ENCODE data around the gene TMED10.
A peak's percentile ranks its signal among the peaks of the same experiment; 100 is the strongest.

Gene TMED10

DNA sequence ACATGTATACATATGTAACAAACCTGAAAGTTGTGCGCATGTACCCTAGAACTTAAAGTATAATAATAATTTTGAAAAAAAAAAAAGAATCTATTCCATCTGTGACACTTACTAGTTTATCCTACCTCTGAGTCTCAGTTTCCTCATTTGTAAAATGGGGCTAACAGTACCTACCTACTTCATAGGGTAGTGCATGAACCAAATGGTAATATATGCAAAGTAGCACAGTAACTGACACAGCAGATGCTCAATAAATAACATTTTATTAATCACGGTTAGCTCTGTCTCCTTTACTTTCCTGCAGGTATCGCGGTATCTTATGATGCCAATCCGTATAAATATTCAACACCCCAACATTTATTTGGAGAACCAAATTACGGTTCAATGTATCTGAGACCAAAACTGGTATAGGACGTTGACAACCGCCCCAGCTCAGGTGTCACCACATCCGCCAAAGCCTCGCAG, 703 bp downstream of the TMED10 start:
- TF ChIP-seq, protein P1, sequence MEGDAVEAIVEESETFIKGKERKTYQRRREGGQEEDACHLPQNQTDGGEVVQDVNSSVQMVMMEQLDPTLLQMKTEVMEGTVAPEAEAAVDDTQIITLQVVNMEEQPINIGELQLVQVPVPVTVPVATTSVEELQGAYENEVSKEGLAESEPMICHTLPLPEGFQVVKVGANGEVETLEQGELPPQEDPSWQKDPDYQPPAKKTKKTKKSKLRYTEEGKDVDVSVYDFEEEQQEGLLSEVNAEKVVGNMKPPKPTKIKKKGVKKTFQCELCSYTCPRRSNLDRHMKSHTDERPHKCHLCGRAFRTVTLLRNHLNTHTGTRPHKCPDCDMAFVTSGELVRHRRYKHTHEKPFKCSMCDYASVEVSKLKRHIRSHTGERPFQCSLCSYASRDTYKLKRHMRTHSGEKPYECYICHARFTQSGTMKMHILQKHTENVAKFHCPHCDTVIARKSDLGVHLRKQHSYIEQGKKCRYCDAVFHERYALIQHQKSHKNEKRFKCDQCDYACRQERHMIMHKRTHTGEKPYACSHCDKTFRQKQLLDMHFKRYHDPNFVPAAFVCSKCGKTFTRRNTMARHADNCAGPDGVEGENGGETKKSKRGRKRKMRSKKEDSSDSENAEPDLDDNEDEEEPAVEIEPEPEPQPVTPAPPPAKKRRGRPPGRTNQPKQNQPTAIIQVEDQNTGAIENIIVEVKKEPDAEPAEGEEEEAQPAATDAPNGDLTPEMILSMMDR (IDR thresholded peaks at IDR 0.05; ENCODE audit: control insufficient read depth, extremely low read depth, insufficient read depth) = no peak
- peak overlapping the region; percentile 93 for H3K4me3 ChIP-seq (ENCODE audit: low read depth, low read length)
- no peak for DNase-seq (ENCODE audit: low read depth)

DNA sequence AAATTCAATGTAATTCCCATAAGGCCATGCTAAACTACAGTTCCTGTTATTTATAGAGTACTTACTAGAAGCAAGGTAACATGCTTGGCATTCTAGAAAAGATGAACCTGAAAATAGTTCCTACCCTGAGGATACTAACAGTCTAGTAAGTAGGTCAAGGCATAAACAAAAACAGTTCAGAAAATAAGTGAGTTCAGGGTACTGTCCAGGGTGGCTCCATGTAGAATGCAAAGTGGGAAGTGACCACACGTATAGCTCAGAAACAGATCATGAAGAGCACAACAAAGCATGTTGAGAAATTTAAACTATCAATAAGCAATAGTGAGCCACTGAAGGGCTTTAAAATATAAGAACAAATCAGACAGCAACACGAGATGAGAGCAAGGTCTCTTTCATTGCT, 2.3 kb downstream of the TMED10 start:
- TF ChIP-seq, protein P1 (IDR thresholded peaks at IDR 0.05; ENCODE audit: control insufficient read depth, extremely low read depth, insufficient read depth) = no peak
- no peak for DNase-seq (ENCODE audit: low read depth)
- H3K4me3 ChIP-seq (ENCODE audit: low read depth, low read length) = peak overlapping the region; percentile 93

DNA sequence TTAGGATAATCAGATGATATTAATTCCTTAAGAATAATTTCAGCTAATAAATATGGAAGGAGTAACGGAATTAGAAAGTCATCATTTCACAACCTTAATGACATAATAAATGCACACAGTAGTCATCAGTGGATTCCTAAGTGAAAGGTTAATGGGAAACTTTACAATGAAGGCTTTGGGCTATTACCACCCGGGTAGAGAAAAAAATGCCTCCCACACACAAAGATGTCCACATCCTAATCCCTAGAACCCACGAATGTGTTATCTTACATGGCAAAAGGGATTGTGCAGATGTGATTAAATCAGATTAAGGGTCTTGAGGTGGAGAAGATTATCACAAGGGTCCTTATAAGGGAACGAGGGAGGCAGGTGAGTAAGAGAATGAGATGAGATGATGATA, 5.6 kb downstream of the TMED10 start:
- H3K4me3 ChIP-seq (ENCODE audit: low read depth, low read length) = no peak overlapping the region
- TF ChIP-seq, protein P1 (IDR thresholded peaks at IDR 0.05; ENCODE audit: control insufficient read depth, extremely low read depth, insufficient read depth) = no peak
- no peak for DNase-seq (ENCODE audit: low read depth)

DNA sequence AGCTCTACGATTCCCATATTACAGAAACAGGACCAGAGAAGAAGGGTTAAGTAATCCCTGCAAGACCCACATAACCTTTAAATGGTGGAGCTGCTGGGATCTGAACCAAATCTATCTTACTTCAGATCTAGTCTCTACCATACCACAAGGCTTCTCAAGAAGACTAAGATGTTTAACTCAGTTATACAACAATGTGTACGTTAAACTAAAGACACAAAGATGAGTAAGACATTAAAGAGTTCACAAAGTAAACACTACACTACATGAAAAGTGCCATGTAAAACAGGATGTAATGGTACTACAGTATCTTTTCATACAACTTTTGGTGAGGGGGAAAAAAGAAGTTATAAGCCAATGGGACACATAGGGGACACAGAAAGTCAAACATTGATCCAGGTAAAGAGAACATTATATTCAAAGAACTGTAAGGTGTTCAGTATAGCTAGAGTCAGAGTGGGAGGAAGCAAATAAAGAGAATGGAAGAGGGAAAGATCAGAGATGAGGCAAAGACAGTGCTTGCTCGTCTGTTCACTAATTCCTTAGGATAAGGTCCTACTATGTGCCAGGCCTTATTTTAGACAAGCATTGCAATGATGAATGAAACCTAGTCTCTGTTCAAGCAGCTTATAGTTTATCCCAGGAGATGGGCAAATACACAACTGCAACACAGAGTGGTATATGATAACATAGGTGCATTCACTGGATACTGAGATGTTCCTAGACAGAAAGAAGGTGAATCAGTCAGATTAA, 7.7 kb downstream of the TMED10 start:
- TF ChIP-seq, protein P1 (IDR thresholded peaks at IDR 0.05; ENCODE audit: control insufficient read depth, extremely low read depth, insufficient read depth) = no peak
- no peak for DNase-seq (ENCODE audit: low read depth)
- H3K4me3 ChIP-seq (ENCODE audit: low read depth, low read length) = no peak overlapping the region

DNA sequence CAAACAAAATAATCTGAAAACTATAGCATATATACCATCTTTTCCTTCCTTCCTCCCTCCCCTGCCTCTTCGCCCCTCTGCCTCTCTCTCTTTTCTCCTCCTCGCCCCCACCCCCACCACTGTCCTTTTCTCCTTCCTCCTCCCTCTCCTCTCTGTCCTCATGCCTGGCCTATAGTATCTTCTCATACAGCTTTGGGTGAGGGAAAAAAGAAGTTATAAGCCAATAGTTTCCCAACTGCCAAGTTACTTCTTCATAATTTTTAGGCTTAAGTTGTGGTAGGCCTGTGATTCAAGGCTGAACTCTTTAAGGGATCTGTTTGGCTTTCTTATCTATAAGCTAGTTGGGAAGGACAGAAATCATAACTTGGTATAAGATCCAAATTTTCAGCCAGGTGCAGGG, 9.1 kb downstream of the TMED10 start:
- TF ChIP-seq, protein P1 (IDR thresholded peaks at IDR 0.05; ENCODE audit: control insufficient read depth, extremely low read depth, insufficient read depth) = no peak
- DNase-seq (ENCODE audit: low read depth) = no peak
- H3K4me3 ChIP-seq (ENCODE audit: low read depth, low read length) = no peak overlapping the region

DNA sequence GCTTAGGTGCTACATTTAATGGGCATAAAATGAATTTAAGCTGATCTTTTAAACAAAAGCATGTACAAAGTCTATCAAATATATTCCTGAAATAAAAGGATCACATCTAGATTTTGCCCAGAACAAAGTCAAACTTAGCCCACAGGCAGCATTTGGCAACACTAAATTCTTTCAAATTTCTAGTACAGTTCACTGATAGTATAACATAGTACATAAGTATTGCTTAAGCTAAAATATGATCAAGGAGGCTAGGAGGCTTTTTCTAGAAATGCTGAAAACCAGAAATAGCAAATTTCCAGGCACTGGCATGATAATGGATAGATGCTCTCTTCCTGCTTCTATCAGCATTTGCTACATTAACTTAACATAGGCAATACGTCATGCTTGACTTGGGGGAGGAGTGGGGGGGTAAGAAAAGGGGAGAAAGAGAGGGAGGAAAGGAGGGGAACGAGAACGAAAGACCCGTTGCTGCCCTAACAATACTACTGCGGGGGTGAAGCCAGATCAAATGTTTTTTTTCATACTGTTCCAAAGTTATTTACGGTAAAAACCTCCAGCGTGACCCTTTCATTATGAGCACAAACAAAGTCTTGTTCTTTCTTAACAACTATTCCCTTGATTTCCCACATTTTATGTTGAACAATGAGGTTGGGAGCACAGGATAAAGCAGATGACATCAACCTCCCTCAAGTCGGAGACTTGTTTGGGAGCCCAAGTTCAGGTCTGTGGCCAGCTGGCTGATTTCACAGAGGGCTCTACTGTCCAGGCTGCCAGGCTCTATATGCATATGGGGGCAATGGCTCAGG, 10.6 kb downstream of the TMED10 start:
- no peak for DNase-seq (ENCODE audit: low read depth)
- no peak overlapping the region for H3K4me3 ChIP-seq (ENCODE audit: low read depth, low read length)
- TF ChIP-seq, protein P1 (IDR thresholded peaks at IDR 0.05; ENCODE audit: control insufficient read depth, extremely low read depth, insufficient read depth) = no peak
